OCI-LY3 (cell line): ENCODE measurements around the gene DPF3.

Experiments used
- CTCF ChIP-seq: fragments of 200-600, 300-600 bp; sonication (generic); IDR thresholded peaks from 2 replicates; pipeline ENCODE4 v1.5.1; 2014; ENCODE audit warnings: antibody characterized with exemption, low read length, low read depth
- EZH2phosphoT487 ChIP-seq: fragments of 200-600 bp; shearing (Covaris generic); IDR thresholded peaks from 2 replicates; pipeline ENCODE4 v1.6.1; 2018; ENCODE audit warnings: antibody characterized with exemption, mixed run types, low read depth

- TF ChIP-seq CTCF: no peak
- no peak for TF ChIP-seq EZH2phosphoT487
Measured at GRCh38 chr14:72651714-72652113, 242.2 kb downstream of the DPF3 start.
